ENCODE measurements around the gene ABHD17B. TPM values are rescaled to one million over a fixed set of nuclear protein-coding genes. Genes with fewer than 3 reads are reported as not detected.

Gene ABHD17B
- polyA plus RNA-seq, 4 donors = 28.3 to 30.8 (median 29.7) TPM

GRCh38 chr9:71879644-71880174 lies 31.3 kb downstream of the ABHD17B start:
- DNase-seq (ENCODE audit: low read depth in 4 of 4, low spot score in 3 of 4) = no peak

- DNase-seq (ENCODE audit: low read depth in 4 of 4, low spot score in 3 of 4) = no peak
Measured at GRCh38 chr9:71878327-71879274, 32.4 kb downstream of the ABHD17B start.

DNA sequence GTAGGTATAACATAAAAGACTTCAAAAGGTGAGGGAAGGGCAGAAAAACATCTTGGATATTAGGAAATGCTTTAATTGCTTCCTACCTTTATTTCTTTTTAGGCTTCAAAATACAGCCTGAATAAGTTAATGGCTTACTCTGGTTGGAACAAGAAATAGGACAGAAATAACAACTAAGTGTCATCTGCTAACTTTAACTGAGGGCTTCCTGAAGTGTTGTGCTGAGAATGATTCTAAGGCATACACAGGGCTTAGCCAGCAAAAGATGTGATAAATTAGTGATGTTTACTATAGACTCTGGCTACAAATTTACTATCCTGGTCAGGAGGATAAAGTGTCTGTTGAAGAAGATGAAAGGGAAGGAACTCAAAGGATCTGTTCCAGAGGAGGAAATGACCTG lies 34.2 kb downstream of the ABHD17B start:
- no peak for DNase-seq (ENCODE audit: low read depth in 4 of 4, low spot score in 3 of 4)

GRCh38 chr9:71876106-71876505 lies 34.9 kb downstream of the ABHD17B start:
- no peak for DNase-seq (ENCODE audit: low read depth in 4 of 4, low spot score in 3 of 4)

DNA sequence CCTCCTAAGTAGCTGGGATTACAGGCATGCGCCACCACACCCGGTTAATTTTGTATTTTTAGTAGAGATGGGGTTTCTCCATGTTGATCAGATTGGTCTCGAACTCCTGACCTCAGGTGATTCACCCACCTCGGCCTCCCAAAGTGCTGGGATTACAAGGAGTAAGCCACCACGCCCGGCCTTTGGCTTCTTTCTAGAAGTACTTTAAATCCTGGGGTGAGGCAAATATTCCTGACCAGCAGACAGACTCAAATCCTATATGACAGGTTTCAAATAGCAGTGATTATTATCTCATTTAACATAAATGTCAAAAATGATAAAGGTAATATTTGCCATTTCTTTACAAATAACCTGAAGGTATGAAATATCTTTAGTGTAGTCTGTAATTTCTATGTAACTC lies 35.6 kb downstream of the ABHD17B start:
- no peak for DNase-seq (ENCODE audit: low read depth in 4 of 4, low spot score in 3 of 4)

GRCh38 chr9:71863631-71864030 lies 47.4 kb downstream of the ABHD17B start:
- no peak for DNase-seq (ENCODE audit: low read depth in 4 of 4, low spot score in 3 of 4)

DNA sequence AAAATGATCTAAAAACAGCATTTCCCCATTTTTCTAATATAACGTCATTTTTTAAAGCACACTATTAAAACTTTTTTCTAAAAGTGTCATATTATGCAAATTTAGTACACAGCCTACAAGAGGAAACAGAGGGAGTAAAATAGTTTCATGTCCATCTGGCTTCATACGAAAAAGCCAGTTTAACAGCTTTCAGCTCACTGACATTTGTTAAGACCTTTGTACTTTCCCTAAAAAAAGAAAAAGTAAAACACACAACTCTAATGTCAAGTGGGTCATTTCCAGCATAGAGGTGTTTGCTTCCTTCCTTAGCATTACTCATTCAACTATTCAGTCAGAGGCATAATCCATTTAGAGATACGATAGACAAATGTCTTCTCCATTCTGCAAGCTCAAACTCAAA lies 49.4 kb downstream of the ABHD17B start:
- DNase-seq (ENCODE audit: low read depth in 4 of 4, low spot score in 3 of 4) = no peak

DNA sequence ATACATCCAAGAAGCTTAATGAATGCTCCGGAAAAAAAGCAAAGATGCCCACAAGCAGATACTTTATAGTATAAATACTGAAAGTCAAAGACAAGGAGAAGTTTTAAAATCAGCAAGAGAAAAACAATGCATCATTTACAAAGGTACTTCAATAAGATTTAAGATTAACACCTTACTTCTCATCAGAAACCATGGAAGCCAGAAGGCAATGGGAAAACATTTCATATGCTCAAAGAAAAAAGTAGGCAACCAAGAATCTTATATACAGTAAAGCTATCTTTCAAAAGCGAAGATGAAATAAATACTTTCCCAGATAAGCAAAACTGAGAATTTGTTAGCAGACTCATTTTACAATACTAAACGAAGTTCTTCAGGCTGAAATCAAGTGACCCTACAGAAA lies 51.1 kb downstream of the ABHD17B start:
- no peak for DNase-seq (ENCODE audit: low read depth in 4 of 4, low spot score in 3 of 4)

- DNase-seq (ENCODE audit: low read depth in 4 of 4, low spot score in 3 of 4) = no peak
Measured at GRCh38 chr9:71858812-71859211, 52.2 kb downstream of the ABHD17B start.

- DNase-seq (ENCODE audit: low read depth in 4 of 4, low spot score in 3 of 4) = no peak
Measured at GRCh38 chr9:71858102-71858798, 52.7 kb downstream of the ABHD17B start.

DNA sequence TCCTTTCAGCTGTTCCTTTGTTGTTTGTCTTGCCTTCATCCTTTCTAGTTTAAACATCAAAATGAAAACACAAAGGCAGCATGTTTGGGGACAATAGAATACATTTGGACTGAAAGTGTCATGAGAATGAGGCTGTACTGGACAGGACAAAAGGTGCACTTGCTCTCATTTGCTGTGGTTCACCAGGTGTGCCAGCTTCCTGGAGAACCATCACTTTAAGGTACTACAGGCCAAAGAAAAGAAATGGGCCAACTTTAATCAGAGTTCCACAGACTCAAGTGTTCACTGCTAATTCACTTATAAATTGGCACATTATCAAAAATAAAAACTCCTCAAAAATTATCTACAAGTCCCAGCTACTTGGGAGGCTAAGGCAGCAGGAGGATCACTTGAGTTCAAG lies 53.8 kb downstream of the ABHD17B start:
- DNase-seq (ENCODE audit: low read depth in 4 of 4, low spot score in 3 of 4) = no peak

- no peak for DNase-seq (ENCODE audit: low read depth in 4 of 4, low spot score in 3 of 4)
Measured at GRCh38 chr9:71854811-71855210, 56.2 kb downstream of the ABHD17B start.

DNA sequence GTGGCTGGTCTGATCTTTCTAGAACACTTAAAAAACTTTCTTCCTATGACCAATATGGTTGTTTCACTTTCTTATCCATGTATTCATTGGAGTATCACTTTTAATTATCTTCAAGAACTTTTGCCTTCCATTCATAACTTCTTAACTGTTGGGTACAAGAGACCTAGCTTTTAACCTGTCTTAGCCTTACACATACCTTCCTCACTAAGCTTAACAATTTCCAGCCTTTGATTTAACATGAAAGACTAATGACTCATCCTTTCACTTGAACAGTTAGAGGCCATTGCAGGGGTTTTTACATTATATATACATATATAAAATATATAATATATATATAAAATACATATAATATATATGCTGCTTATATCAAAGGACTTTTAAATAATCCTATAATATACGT lies 57.9 kb downstream of the ABHD17B start:
- DNase-seq (ENCODE audit: low read depth in 4 of 4, low spot score in 3 of 4) = no peak

GRCh38 chr9:71850996-71851395 lies 60.0 kb downstream of the ABHD17B start:
- no peak for DNase-seq (ENCODE audit: low read depth in 4 of 4, low spot score in 3 of 4)

DNA sequence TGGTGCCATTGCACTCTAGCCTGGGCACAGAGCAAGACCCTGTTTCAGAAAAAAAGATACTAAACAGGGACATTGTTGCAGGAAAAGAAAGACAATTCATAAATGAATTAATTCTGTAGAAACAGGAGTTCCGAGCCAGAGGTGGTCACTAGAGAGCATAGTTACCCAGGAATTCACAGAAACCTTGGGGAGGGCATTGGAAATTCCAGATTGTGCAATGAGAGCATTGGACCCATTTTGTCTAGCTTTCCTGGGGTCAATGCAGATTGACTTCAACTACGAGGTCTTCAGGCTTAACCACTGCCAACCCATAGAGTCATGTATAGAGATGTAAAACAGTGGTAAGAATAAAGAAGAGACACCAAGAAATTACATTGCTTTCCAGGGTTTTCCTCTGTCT lies 63.1 kb downstream of the ABHD17B start:
- DNase-seq (ENCODE audit: low read depth in 4 of 4, low spot score in 3 of 4) = no peak

- no peak for DNase-seq (ENCODE audit: low read depth in 4 of 4, low spot score in 3 of 4)
Measured at GRCh38 chr9:71844808-71845207, 66.2 kb downstream of the ABHD17B start.

- DNase-seq (ENCODE audit: low read depth in 4 of 4, low spot score in 3 of 4) = no peak
Measured at GRCh38 chr9:71839668-71840067, 71.3 kb downstream of the ABHD17B start.

DNA sequence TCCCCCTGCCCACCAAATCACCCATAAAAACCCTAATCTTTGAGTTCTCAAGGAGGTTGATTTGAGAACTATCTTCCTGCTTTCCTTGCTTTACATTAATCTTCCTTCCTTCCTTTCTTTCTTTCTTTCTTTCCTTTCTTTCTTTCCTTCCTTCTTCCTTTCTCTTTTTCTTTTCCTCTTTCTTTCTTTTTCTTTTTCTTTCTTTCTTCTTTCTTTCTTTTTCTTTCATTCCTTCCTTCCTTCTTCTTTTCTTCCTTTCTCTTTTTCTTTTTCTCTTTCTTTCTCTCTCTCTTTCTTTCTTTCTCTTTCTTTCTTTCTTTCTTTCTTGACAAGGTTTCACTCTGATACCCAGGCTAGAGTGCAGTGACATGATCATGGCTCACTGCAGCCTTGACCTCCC lies 75.4 kb downstream of the ABHD17B start:
- DNase-seq (ENCODE audit: low read depth in 4 of 4, low spot score in 3 of 4) = no peak

DNA sequence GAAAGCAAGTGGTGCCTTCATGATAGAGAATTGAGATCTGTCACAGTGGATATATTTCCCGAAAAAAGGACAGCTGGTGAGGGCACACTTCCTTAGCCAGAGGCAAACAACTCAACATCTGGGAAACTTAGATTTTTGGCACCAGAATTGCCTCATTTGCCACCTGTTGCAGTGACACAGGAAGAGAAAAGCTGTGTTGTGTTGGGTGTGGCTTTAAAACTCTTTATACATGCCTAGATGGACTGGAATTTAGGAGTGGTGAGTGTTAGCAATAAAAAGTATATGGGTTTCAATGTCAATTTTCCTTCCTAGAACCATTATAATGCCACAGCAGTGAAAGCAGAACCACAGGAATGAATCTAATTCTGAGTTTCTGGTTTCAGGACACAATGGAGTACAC lies 80.1 kb downstream of the ABHD17B start:
- no peak for DNase-seq (ENCODE audit: low read depth in 4 of 4, low spot score in 3 of 4)

DNA sequence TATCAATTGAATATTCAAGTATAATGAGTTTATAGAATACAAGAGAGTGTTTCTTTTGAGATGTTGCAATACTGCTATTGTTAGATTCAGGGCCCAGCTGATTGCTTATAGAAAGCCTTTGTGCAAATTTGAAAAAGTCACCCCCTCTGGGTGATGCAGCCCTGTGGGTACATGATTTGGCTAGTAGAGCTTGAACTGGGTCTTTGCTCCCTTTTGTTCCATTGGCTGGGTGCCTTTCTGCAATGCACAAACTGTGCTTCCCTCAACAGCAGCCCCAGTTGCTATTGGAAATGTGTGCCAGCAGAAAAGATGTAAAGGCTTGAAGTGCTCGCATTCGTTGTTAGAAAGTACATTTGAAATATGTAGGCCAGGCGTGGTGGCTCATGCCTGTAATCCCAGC lies 80.8 kb downstream of the ABHD17B start:
- no peak for DNase-seq (ENCODE audit: low read depth in 4 of 4, low spot score in 3 of 4)

GRCh38 chr9:71826279-71826678 lies 84.7 kb downstream of the ABHD17B start:
- no peak for DNase-seq (ENCODE audit: low read depth in 4 of 4, low spot score in 3 of 4)

DNA sequence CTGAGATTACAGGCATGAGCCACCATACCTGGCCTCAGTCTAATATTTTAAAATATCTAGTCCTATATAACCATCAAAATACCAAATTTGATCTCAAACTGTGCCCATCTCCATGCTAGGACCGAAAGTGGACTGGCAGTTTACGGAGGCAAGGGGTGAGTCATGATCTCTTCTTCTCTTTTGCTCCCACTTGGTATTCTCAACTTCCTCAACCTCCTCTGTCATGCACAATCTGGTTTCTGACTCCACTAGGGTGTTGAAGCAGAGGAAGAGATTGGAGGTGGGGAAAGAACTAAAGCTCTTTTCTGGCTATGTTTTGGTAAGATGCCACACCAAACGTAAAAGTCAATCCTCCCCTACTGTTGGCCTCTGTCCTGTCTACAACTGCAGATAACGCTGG lies 86.7 kb downstream of the ABHD17B start:
- no peak for DNase-seq (ENCODE audit: low read depth in 4 of 4, low spot score in 3 of 4)
